NCI-H146 (cell line): ENCODE results near the gene TTLL4.
"Not testable (repeated sequence)": the region's sequence is repeated elsewhere in the genome, so short reads cannot be mapped to it uniquely, and the experiment has no call there.

ENCODE experiments used
- DNase-seq: peaks from one replicate; lab custom pipeline; 2025; lab: John Stamatoyannopoulos, UW

The TTLL4 gene

DNA sequence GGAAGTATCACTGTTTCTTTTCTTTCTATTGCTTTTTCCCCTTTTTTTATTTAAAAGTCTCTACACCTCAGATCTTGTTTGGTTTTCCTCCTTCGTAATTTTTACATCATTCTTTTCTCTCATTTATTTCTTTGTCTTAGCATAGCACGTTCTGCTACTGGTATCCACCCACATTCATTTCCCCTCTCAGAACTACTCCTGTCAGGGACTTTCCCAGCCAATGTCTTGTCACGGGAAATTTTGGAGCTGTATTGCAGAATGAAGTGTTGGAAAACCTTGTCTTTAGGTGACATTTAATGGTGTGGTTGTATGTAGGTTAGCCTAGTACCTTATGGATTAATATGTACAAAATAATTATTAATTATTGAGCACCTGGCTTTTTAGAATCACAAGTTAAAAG lies 34.0 kb downstream of the TTLL4 start:
- no peak for DNase-seq

DNA sequence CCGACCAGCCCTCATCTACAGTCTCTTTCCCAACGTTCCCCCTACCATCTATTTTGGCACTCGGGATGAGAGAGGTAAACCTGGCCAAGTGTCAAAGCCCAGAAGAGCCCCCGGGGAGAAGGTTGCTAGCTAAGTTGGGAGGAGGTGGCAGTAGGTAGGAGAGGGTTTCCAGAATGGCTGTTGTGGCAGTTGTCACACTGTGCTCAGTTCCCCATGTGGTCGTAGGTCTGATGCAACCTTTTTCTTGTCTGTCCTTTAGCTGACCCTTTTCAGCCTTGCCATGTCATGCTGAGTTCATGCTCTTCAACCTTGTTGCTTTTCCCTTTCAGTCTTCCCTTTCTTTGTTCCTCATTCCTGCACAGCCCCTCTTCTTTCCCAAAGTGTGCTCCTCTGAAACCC lies 34.5 kb downstream of the TTLL4 start:
- no peak for DNase-seq

DNA sequence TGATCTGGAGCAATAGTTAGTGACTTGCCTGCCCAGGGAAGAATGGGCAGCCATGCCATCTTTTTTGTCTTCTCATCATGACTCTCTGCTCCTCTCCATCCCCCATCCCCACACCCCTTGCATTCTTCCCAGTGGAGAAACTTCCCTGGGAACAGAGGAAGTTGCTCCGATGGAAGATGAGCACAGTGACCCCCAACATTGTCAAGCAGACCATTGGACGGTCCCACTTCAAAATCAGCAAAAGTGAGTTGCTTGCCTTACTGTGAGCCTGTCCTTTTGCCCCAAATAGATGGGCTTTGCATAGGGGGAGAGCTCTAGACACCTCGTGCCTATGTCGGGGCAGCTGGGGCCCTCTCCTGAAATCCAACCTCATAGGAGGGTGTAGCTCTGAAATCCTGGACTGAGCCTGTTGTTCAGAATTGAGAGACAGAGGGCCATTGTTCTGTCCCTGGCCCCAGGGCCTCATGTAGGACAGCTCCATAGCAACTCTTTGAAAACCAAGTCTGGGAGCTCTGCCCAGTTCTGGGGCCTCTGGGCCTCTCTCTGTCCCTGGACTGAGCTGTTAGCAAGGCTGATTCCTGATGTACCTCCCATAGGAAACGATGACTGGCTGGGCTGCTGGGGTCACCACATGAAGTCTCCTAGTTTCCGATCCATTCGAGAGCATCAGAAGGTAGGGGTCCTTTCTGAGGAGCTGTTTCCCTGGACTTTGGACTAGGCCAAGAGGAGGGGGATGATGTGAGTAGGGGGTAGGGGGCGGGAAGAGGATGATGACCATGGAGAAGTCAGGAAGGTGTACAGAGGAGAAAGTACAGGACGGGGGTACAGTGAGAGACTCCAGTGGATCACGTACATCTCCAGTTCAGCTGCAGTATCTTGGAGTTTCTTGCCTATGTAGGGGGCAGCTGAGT lies 35.2 kb downstream of the TTLL4 start:
- no peak for DNase-seq

GRCh38 chr2:218746470-218746795 lies 35.8 kb downstream of the TTLL4 start:
- no peak for DNase-seq

- no peak for DNase-seq
These were observed 36.3 kb downstream of the TTLL4 start for GRCh38 chr2:218746960-218747359.

- no peak for DNase-seq
These were observed 38.3 kb downstream of the TTLL4 start for GRCh38 chr2:218748741-218749441.

DNA sequence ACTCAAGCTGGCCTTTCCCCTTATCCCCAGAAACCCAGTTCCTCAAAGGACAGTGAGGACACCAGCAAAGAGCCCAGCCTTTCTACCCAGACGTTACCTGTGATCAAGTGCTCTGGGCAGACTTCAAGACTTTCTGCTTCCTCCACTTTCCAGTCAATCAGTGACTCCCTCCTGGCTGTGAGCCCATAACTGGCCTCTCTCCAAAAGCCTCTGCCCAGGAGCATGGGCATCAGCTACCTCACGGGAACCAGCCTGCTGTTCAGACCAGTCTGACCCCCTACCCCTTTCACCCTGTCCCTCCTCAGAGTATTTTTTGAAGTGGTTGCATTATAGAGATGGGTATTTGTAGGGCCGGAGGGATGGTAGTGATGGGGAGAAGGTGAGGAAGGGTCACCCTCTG lies 43.6 kb downstream of the TTLL4 start:
- DNase-seq, result no peak

DNA sequence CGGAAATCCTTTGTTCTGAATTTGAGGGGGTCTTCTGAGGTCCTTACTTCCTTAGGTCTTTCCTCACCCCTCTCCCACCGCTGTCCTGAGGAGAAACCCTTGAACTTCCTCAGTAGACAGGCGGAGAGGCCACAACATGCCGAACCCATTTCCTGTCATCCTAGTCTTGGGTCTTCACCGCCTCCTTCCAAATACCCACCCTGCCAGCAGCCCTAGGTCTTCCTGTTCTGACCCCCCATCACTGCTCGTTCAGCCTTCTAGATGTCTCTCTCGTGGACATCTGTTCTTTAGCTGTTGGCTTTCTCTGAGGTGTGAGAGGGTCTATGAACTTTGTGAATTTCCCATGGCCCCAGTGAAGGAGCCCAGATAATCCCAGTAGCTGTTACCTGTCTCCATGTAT lies 44.1 kb downstream of the TTLL4 start:
- DNase-seq, result no peak

DNA sequence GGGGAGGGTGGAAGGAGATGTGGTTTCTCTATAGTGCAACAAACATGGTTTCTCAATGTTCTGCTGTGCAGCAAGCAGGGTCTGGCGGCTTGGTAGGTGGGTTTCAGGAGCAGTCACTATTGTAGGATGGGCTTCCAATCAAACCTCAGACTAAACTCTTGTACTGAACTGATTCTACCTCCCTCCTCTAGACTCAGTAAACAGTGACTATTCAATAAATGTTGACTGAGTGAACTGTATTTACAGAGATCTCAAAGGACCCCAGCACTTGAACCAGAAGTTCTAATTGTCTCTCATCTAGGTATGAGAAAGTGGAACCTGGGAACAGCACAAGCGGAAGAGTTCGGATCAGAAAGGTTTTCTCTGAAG lies 44.5 kb downstream of the TTLL4 start:
- no peak for DNase-seq

DNA sequence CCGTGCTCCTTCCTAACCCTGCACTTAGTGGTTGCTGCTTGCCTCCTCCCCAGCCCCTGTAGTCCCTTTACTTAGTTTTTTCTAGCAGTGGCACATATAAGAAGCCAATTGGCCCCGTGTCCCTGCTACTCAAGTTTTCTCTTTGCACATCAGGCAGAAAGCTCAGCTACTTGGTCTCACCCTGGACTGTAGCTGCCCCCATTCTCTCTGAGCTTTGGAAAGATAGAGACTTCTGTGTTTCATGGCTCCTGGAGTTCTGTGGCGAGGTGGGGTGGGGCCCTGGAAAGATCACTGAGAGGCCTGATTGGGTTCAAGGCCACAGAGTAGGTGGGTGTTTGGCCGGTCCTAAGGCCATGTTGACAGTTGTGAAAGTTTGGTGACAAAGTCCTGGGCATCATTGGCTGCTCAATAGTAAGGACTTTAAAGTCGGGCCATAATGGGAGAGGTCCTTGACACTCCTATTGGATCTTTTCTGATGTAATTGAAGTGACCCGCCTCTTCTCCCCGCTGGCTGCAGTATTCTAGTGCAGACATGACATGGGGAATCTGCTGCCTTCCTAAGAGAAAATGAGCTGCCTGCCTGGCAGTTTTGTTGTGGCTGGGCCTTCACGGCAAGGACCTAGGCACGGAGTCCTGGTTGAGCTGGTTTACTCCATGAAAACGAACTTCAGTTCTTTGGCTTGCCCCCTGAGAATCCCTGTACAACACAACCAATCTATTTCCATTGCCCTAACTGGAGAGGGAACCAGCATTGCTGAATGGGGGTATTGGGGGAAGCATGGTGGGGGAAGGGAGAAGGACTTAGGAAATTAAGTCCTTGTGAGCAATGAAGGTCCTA lies 45.2 kb downstream of the TTLL4 start:
- no peak for DNase-seq

DNA sequence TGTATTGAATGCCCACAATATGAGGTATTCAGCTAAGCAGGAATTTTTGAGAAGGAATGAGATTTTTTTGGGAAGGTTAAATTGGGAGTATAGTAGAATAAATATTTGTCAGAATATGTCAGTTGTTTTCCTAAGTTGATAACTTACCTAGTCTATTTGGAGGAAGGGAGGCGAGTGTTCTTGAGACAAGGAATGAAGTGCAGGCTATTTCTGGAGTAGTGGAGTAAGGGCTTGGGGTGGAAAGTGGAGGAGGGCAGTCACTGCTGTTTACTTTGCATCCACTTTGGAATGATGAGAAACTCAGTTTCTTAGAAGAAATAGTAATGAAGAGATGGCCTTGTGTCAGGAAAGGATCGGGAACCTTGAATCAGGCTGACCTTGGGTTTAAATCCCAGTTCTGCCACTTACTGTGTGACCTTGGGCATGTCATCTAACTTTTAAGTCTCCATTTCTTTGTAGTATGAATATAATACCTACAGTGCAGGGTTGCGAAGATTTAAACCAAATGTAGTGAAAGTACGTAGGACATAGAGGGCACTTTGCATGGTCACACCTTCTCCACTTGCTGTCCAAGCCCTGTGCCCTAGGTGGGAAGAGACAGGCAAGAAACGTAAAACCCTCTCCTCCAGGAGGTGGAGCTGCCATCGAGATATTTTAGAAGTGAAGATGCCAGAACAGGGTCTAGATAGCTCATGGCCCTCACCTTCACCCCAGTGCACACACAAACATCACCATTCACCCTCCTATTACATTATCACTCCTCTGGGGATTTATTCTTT lies 46.2 kb downstream of the TTLL4 start:
- DNase-seq, result no peak

DNA sequence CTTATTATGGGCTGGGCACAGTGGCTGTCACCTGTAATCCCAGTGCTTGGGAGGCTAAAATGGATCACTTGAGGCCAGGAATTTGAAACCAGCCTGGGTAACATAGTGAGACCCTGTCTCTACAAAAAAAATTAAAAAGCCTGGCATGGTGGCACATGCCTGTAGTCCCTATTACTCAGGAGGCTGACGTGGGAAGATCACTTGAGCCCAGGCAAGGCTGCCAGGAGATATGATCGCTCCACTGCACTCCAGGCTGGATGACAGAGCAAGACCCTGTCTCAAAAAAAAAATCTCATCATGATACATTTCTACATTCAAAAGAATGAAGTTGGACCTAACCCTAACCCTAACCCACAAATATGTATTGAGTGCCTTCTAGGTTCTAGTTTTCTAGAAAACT lies 51.2 kb downstream of the TTLL4 start:
- DNase-seq, result no peak

GRCh38 chr2:218772759-218773158 lies 62.1 kb downstream of the TTLL4 start:
- not testable (repeated sequence) for DNase-seq

DNA sequence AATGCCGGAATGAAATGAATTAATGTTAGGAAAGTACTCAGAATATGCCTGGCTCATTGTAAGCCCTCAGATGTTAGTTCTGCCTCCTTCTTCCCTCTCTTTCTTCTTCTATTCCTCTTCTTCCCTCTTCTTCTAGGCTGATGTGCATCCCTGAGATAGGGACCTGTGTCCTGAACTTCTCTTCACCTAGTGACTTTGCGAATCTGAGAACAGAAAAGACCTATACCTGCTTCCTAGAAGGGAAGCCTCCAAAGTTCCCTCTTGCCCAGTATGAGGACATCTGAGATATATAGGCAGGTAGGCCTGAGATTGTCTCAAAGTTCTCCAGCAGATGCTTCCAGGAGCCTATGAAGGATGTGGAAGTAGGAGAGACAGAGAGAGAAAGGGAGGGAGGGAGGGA lies 63.2 kb downstream of the TTLL4 start:
- no peak for DNase-seq

GRCh38 chr2:218776488-218776887 lies 65.9 kb downstream of the TTLL4 start:
- no peak for DNase-seq

GRCh38 chr2:218777276-218777990 lies 66.8 kb downstream of the TTLL4 start:
- no peak for DNase-seq

GRCh38 chr2:218780046-218780445 lies 69.4 kb downstream of the TTLL4 start:
- no peak for DNase-seq

DNA sequence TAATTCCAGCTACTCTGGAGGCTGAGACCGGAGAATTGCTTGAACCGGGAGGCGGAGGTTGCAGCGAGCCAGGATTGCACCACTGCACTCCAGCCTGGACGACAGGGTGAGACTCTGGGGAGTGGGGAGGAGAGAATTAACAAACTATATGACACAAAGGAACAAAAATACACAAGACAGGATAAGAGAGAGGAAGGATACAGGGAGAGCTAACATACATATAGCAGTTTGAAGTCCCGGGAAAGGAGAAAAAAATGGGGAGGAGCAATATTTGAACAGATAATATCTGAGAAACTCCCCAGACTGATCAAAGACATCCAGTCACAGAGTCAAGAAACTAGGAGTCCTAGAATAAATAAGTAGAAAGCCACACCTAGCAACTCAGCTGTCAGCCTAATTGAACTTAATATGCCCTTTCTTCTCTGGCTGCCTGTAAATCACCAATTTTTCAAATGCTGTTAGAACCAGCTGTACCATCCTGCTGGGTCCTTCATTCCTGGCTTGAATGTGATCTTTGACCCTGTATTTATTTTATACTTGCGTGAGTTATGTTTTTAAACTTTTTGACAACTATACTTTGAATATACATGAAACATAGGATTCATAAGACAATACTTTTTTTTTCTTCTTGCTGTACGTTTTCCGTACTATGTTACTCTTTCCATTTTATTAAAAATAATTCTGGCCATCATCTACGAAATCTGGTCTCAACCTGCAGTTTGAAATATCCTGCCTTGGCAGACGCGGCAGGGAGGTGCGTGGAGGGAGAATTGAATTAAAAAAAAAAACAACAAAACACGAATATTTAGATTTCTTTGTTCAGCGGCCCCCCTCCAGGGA lies 70.4 kb downstream of the TTLL4 start:
- peak; percentile 16 for DNase-seq

GRCh38 chr2:218781691-218782527 lies 71.3 kb downstream of the TTLL4 start, which contains the start of gene CYP27A1:
Gene CYP27A1 (plus strand): TSS chr2:218782147. CDS start chr2:218782183, 36 bp downstream.
- DNase-seq, result no peak
